Thyroid gland (tissue), 4 donors: ENCODE results near the gene PRPF19. TPM values are rescaled to one million over a fixed set of nuclear protein-coding genes. Genes with fewer than 3 reads are reported as not detected.
A peak's percentile ranks its signal among the peaks of the same experiment; 100 is the strongest.

Experiments used
- DNase-seq, 2 donors: peaks; one replicate each; pipeline ENCODE4 v3.0.0-alpha.2; 2019
- H3K27ac ChIP-seq, 3 donors: fragments of 200-600 bp; sonication (generic); 1 replicate in 2 of 3; 2 replicates in 1 of 3; pipeline ENCODE4 v1.5.1; 2016 to 2019; ENCODE audit warnings: mild to moderate bottlenecking in 1 of 3, moderate library complexity in 1 of 3
- H3K27me3 ChIP-seq: fragments of 200-600 bp; sonication (generic); one replicate; pipeline ENCODE4 v1.5.1; 2019
- H3K36me3 ChIP-seq, 2 donors: fragments of 200-600 bp; sonication (generic); one replicate each; pipeline ENCODE4 v1.5.1; 2016 to 2019
- H3K4me1 ChIP-seq, 2 donors: fragments of 200-600 bp; sonication (generic); one replicate each; pipeline ENCODE4 v1.5.1; 2017 to 2019
- H3K4me3 ChIP-seq, 3 donors: fragments of 200-600 bp; sonication (generic); replicated peaks in 1 of 3; 1 replicate in 2 of 3; 2 replicates in 1 of 3; pipeline ENCODE4 v1.5.1; 2016; ENCODE audit warnings: mild to moderate bottlenecking in 1 of 3
- H3K9me3 ChIP-seq: fragments of 200-600 bp; sonication (generic); one replicate; pipeline ENCODE4 v1.5.1; 2017
- POLR2A ChIP-seq, 2 donors: fragments of 450-650 bp; IDR thresholded peaks; one replicate each; pipeline ENCODE4 v1.6.1; 2017; ENCODE audit warnings: antibody characterized with exemption in 2 of 2, mild to moderate bottlenecking in 2 of 2, moderate library complexity in 1 of 2
- WGBS, 2 donors: methylation state at CpG; one replicate each; pipeline ENCODE4 v1.1.5; 2017; 5-methylcytosine and 5-hydroxymethylcytosine counted together
- intact Hi-C: fragments of 100-400 bp; cut with DNase I; formaldehyde crosslinking; loops from one replicate; pipeline ENCODE4 v1.15.1; 2023
- total RNA-seq, 4 donors: library from RNA; depleted of rRNA; stranded (reverse); fragments of >200 nt; gene quantifications; one replicate each; pipeline ENCODE4 v1.2.3, GENCODE V29; 2016
- TF ChIP-seq, protein P1 (sequence below), 6 experiments: fragments of 200-600 bp in 3 of 6; fragments of 450-650 bp in 3 of 6; sonication (generic) in 3 of 6; IDR thresholded peaks; one replicate each; pipeline ENCODE4 v1.5.1; 2016 to 2019; ENCODE audit warnings: antibody characterized with exemption in 6 of 6, mild to moderate bottlenecking in 2 of 6, inconsistent platforms in 1 of 6, moderate library complexity in 1 of 6

The PRPF19 gene
- total RNA-seq, 4 donors from 2014 or later: 38.0 to 94.4 (median 71.5) TPM

DNA sequence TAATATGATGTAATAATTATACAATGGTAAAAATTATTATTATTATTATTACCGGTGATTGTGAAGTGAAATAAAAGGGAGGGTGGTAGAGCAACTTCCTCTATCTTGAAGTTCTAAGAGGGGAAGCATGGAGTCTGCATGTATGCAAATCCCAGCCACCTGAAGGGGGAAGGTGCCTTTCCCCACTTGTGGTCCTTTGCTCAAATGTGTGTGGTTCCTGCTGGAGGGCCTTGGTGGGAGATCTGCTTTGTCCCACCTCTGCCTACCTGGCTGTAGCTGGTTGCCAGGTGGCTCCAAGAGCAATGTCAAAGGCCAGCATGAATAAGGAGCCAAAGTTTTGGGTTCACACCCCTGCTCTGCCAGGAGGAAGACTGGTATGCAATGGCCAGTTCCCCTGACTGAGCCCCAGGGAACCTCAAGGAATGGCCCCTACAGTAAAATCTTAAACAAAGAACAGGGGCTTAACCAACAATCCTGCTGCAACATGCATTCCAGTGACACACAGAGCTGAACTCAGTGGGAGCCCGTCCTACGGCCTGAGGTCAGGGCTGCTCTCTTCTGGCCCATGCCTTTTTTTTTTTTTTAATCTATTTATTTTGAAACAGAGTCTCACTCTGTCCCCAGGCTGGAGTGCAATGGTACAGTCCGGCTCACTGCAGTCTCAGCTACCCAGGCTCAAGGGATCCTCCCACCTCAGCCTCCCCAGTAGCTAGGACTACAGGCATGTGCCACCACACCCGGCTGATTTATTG lies 26.4 kb upstream of the PRPF19 start:
- no peaks in the 10 kb centered on the region for H3K27me3 ChIP-seq
- H3K27ac ChIP-seq: no peak overlapping the region
- DNase-seq: no peak
- H3K4me3 ChIP-seq: no peak overlapping the region
- TF ChIP-seq POLR2A (IDR thresholded peaks at IDR 0.05): no peak
- TF ChIP-seq, protein P1, sequence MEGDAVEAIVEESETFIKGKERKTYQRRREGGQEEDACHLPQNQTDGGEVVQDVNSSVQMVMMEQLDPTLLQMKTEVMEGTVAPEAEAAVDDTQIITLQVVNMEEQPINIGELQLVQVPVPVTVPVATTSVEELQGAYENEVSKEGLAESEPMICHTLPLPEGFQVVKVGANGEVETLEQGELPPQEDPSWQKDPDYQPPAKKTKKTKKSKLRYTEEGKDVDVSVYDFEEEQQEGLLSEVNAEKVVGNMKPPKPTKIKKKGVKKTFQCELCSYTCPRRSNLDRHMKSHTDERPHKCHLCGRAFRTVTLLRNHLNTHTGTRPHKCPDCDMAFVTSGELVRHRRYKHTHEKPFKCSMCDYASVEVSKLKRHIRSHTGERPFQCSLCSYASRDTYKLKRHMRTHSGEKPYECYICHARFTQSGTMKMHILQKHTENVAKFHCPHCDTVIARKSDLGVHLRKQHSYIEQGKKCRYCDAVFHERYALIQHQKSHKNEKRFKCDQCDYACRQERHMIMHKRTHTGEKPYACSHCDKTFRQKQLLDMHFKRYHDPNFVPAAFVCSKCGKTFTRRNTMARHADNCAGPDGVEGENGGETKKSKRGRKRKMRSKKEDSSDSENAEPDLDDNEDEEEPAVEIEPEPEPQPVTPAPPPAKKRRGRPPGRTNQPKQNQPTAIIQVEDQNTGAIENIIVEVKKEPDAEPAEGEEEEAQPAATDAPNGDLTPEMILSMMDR (IDR thresholded peaks at IDR 0.05): no peak
- 84 to 89% methylated on average over 5 of the region's 5 CpGs for WGBS, 2 donors
- intact Hi-C loops: no loop called here
- H3K9me3 ChIP-seq: no peaks in the 10 kb centered on the region
- H3K36me3 ChIP-seq: no peaks in the 10 kb centered on the region
- peaks cover 0 to 4% of the 10 kb centered on the region in 2 donors for H3K4me1 ChIP-seq

DNA sequence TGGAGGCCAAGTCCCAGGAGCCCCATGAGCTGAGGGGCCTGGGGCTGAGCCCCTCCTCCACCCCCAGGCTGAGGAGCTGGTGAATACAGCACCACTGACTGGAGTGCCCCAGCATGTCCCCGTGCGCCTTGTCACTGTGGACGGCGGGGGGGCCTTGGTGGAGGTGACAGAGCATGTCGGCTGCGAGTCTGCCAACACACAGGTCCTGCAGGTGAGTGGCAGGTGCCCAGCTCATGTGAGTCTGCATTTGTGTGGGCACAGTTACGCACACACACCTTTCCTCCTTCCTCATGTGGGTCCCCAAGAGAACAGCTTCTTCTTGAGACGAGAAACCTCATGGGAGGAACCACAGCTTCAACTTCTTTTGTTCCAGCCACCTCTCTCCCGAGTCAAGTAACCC lies 25.5 kb upstream of the PRPF19 start:
- H3K9me3 ChIP-seq: no peaks in the 10 kb centered on the region
- intact Hi-C loops: no loop called here
- TF ChIP-seq, protein P1 (IDR thresholded peaks at IDR 0.05): no peak
- no peak for TF ChIP-seq POLR2A (IDR thresholded peaks at IDR 0.05)
- no peaks in the 10 kb centered on the region for H3K36me3 ChIP-seq
- 62 to 66% methylated on average over 9 of the region's 9 CpGs for WGBS, 2 donors
- H3K4me1 ChIP-seq: peaks cover 0 to 11% of the 10 kb centered on the region in 2 donors
- H3K4me3 ChIP-seq: no peak overlapping the region
- H3K27ac ChIP-seq: no peak overlapping the region
- no peaks in the 10 kb centered on the region for H3K27me3 ChIP-seq
- DNase-seq: peak in 1 of 2 donors; percentile 42

DNA sequence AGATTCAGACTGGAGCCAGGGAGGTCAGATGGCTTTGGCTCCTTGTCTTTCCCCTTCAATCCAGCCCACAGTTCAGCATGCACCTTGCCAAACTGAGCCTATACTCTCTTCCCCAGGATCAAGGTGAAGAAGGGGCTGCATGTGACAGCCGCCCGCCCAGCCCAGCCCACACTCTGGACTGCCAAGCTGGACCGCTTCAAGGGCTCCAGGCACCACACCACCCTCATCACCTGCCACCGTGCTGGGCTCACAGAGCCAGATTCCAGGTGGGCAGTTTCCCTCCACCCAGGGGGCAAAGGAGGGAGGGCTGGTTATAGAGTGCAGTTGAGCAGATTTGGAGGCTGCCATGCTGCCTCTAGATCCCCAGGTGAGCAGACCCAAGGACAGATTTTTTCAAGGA lies 24.0 kb upstream of the PRPF19 start:
- peaks cover 0 to 7% of the 10 kb centered on the region in 2 donors for H3K4me1 ChIP-seq
- no peak overlapping the region for H3K4me3 ChIP-seq
- no peak for DNase-seq
- no peaks in the 10 kb centered on the region for H3K27me3 ChIP-seq
- intact Hi-C loops: no loop called here
- TF ChIP-seq, protein P1 (IDR thresholded peaks at IDR 0.05): no peak
- no peak for TF ChIP-seq POLR2A (IDR thresholded peaks at IDR 0.05)
- no peaks in the 10 kb centered on the region for H3K9me3 ChIP-seq
- 92 to 100% methylated on average over 1 to 2 of the region's 4 CpGs for WGBS, 2 donors
- no peaks in the 10 kb centered on the region for H3K36me3 ChIP-seq
- H3K27ac ChIP-seq: no peak overlapping the region

DNA sequence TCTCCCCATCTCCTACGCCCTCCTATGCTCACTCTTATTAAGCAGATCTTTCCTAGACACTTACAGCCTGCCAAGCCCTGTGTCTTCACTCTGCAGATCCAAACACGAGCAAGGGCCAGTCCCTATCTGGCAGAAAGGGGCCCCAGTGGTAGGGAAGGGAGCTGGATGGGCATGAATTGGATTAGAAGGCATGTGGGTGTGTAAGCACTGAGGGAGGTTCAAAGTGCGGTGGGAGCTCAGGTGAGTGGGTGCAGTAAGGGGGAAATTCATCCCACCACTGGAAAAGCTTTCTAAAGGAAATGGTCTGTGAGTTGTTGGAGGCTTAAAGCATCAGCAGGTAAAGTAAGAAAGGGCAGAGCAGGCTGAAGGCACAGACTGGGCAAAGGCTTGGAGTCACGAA lies 23.4 kb upstream of the PRPF19 start:
- TF ChIP-seq, protein P1 (IDR thresholded peaks at IDR 0.05): no peak
- H3K4me1 ChIP-seq: peaks cover 3 to 13% of the 10 kb centered on the region in 2 donors
- intact Hi-C loops: no loop called here
- no peaks in the 10 kb centered on the region for H3K9me3 ChIP-seq
- no peak overlapping the region for H3K27ac ChIP-seq
- DNase-seq: no peak
- H3K27me3 ChIP-seq: peaks cover 1% of the 10 kb centered on the region
- 85 to 89% methylated on average over 4 of the region's 4 CpGs for WGBS, 2 donors
- H3K4me3 ChIP-seq: no peak overlapping the region
- H3K36me3 ChIP-seq: no peaks in the 10 kb centered on the region

DNA sequence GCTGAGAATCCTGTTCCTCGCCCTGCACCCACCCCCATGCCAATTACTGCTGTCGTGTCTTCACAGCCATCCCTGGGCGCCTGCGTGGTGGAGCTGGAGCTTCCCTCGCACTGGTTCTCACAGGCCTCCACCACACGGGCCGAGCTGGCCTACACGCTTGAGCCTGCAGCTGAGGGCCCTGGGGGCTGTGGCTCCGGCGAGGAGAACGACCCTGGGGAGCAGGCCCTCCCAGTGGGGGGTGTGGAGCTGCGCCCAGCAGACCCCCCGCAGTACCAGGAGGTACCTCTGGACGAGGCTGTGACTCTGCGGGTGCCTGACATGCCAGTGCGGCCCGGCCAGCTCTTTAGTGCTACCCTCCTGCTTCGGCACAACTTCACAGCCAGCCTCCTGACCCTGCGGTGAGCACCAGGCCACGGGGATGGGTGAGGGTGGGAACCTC lies 22.2 kb upstream of the PRPF19 start:
- H3K27ac ChIP-seq: no peak overlapping the region
- intact Hi-C loops: no loop called here
- no peaks in the 10 kb centered on the region for H3K36me3 ChIP-seq
- no peaks in the 10 kb centered on the region for H3K9me3 ChIP-seq
- WGBS, 2 donors: 92 to 95% methylated on average over 9 to 10 of the region's 20 CpGs
- peaks cover 5% of the 10 kb centered on the region for H3K27me3 ChIP-seq
- H3K4me1 ChIP-seq: peaks cover 10 to 24% of the 10 kb centered on the region in 2 donors
- TF ChIP-seq POLR2A (IDR thresholded peaks at IDR 0.05): no peak
- TF ChIP-seq, protein P1 (IDR thresholded peaks at IDR 0.05): no peak
- H3K4me3 ChIP-seq: no peak overlapping the region
- no peak for DNase-seq
